Activated CD4-positive, alpha-beta T cell treated with anti-CD3 and anti-CD28 coated beads for 36 hours (primary cell): Measurements from ENCODE around the gene C17orf107. TPM values are rescaled to one million over a fixed set of nuclear protein-coding genes. Genes with fewer than 3 reads are reported as not detected.
A peak's percentile ranks its signal among the peaks of the same experiment; 100 is the strongest.

Experiments used
- ATAC-seq: fragments of 200-7000 bp; cut with Tn5 transposase; one replicate; pipeline ENCODE4 v1.10.0; 2021; ENCODE audit warnings: mild to moderate bottlenecking, moderate library complexity
- CTCF ChIA-PET: fragments of 350-600 bp; sonication (Branson Sonifier 250); formaldehyde crosslinking; loops from one replicate; lab custom pipeline; 2021; ENCODE audit warnings: antibody characterized with exemption; lab: Charles Lee
- POLR2A ChIA-PET: fragments of 350-600 bp; sonication (Branson Sonifier 250); formaldehyde crosslinking; loops from one replicate; lab custom pipeline; 2021; ENCODE audit warnings: antibody characterized with exemption, inconsistent platforms; lab: Charles Lee
- DNase-seq: peaks from one replicate; pipeline ENCODE4 v3.0.0-alpha.2; 2020
- H3K27ac Mint-ChIP-seq: one replicate; pipeline ENCODE4 v1.8.0; 2021; ENCODE audit warnings: mixed read lengths
- H3K27me3 Mint-ChIP-seq: one replicate; pipeline ENCODE4 v1.8.0; 2021; ENCODE audit warnings: mixed read lengths
- H3K36me3 Mint-ChIP-seq: one replicate; pipeline ENCODE4 v1.8.0; 2021; ENCODE audit warnings: low read depth, mixed read lengths
- H3K4me1 Mint-ChIP-seq: one replicate; pipeline ENCODE4 v1.8.0; 2021; ENCODE audit warnings: mixed read lengths
- H3K4me3 Mint-ChIP-seq: one replicate; pipeline ENCODE4 v1.8.0; 2021; ENCODE audit warnings: mild to moderate bottlenecking, moderate library complexity, mixed read lengths
- H3K9me3 Mint-ChIP-seq: one replicate; pipeline ENCODE4 v1.8.0; 2021; ENCODE audit warnings: low read depth, mixed read lengths
- intact Hi-C, 2 experiments: fragments of 100-400 bp; cut with DNase I in 1 of 2; cut with micrococcal nuclease in 1 of 2; formaldehyde crosslinking; loops; one replicate each; pipeline versions ENCODE4 v1.14.2 to v1.15.1; 2022 to 2024; cut with DNase I, micrococcal nuclease
- total RNA-seq, 2 experiments: library from RNA; stranded (reverse); gene quantifications; one replicate each; pipeline ENCODE4 v1.2.3, GENCODE V29; 2021

C17orf107 gene
- total RNA-seq, 2 experiments from 2014 or later = 2.6 to 2.8 TPM

DNA sequence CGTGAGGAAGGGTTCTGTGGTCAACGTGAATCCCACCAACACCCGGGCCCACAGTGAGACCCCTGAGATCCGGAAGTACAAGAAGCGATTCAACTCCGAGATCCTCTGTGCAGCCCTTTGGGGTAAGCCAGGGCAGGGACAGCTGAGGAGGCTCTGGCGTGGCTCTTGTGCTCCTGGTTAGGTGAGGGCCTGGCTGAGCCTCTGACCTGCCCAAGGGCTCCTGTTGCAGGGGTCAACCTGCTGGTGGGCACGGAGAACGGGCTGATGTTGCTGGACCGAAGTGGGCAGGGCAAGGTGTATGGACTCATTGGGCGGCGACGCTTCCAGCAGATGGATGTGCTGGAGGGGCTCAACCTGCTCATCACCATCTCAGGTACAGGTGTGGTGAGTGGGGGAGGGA, 4.2 kb upstream of the C17orf107 start:
- ChIA-PET CTCF (interaction anchor here (0.8 kb wide), 1 partner anchor 106 kb away, joined by 3 read pairs; the partner anchor contains the start of gene GLTPD2), POLR2A (no interaction called here)
- Mint-ChIP-seq H3K36me3 (peaks cover 25% of the 10 kb centered on the region), H3K4me1 (peaks cover 9% of the 10 kb centered on the region), H3K9me3 (no peaks in the 10 kb centered on the region), H3K4me3 (no peak overlapping the region), H3K27me3 (no peaks in the 10 kb centered on the region), H3K27ac (no peak overlapping the region)
- no peak for ATAC-seq
- intact Hi-C loops = no loop called here
- no peak for DNase-seq

DNA sequence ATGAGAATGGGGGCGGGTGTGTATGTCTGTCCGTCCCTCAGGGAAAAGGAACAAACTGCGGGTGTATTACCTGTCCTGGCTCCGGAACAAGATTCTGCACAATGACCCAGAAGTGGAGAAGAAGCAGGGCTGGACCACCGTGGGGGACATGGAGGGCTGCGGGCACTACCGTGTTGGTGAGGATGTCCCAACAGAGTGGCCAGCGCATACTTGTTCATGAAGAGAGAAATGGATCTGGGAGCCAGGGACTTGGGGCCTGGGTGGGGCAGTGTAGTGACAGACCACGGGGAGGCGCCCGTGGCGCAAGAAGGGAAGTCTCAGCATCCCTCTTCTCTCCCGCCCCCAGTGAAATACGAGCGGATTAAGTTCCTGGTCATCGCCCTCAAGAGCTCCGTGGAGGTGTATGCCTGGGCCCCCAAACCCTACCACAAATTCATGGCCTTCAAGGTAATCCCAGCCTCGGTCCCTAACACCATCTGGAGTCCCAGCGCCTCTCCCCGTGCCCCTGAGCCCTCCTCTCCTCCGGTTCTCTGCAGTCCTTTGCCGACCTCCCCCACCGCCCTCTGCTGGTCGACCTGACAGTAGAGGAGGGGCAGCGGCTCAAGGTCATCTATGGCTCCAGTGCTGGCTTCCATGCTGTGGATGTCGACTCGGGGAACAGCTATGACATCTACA, 3.5 kb upstream of the C17orf107 start:
- Mint-ChIP-seq H3K27me3 (no peaks in the 10 kb centered on the region), H3K9me3 (no peaks in the 10 kb centered on the region), H3K4me1 (peaks cover 9% of the 10 kb centered on the region), H3K4me3 (no peak overlapping the region), H3K27ac (no peak overlapping the region), H3K36me3 (peaks cover 23% of the 10 kb centered on the region)
- ChIA-PET POLR2A (no interaction called here), CTCF (interaction anchor here (0.5 kb wide), 1 partner anchor 315 kb away, joined by 3 read pairs; no protein-coding TSS in a partner anchor)
- ATAC-seq = no peak
- intact Hi-C loops = no loop called here
- no peak for DNase-seq

GRCh38 chr17:4896332-4897197, 2.8 kb upstream of the C17orf107 start:
- peaks cover 9% of the 10 kb centered on the region for H3K4me1 Mint-ChIP-seq
- H3K4me3 Mint-ChIP-seq = no peak overlapping the region
- H3K27ac Mint-ChIP-seq = no peak overlapping the region
- CTCF ChIA-PET = interaction anchor here (0.5 to 0.6 kb wide), 2 partner anchors 16 to 316 kb away, joined by 3 read pairs; no protein-coding TSS in a partner anchor
- intact Hi-C loops = no loop called here
- POLR2A ChIA-PET = no interaction called here
- H3K36me3 Mint-ChIP-seq = peaks cover 17% of the 10 kb centered on the region
- H3K9me3 Mint-ChIP-seq = no peaks in the 10 kb centered on the region
- ATAC-seq = no peak
- no peaks in the 10 kb centered on the region for H3K27me3 Mint-ChIP-seq
- no peak for DNase-seq

DNA sequence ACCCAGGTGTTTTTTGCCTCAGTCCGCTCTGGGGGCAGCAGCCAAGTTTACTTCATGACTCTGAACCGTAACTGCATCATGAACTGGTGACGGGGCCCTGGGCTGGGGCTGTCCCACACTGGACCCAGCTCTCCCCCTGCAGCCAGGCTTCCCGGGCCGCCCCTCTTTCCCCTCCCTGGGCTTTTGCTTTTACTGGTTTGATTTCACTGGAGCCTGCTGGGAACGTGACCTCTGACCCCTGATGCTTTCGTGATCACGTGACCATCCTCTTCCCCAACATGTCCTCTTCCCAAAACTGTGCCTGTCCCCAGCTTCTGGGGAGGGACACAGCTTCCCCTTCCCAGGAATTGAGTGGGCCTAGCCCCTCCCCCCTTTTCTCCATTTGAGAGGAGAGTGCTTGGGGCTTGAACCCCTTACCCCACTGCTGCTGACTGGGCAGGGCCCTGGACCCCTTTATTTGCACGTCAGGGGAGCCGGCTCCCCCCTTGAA, 2.1 kb upstream of the C17orf107 start:
- Mint-ChIP-seq H3K4me1 (peaks cover 11% of the 10 kb centered on the region), H3K27me3 (no peaks in the 10 kb centered on the region), H3K27ac (no peak overlapping the region), H3K4me3 (no peak overlapping the region), H3K9me3 (no peaks in the 10 kb centered on the region), H3K36me3 (peaks cover 15% of the 10 kb centered on the region)
- ATAC-seq (no peak), DNase-seq (no peak)
- POLR2A ChIA-PET = no interaction called here
- intact Hi-C loops = no loop called here
- CTCF ChIA-PET = interaction anchor here (0.6 kb wide), 1 partner anchor 15 kb away, joined by 3 read pairs; no protein-coding TSS in a partner anchor

DNA sequence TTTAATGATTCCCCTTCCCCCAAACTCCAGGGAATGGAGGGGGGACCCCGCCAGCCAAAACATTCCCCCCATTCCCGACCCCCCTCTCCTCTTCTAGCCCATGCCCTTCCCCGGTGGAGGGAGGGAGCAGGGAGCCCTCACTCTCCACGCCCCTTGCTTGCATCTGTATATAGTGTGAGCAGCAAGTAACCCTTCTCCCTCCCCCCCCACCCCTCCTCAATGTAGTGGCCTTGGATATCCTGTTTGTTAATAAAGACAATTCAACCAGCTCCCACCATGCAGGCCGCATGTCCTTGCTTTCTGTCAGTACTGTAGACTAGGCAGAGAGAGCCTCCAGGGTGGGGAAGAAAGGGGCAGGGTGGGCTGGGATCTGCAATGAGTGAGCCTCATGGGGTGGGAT, 1.6 kb upstream of the C17orf107 start:
- peaks cover 13% of the 10 kb centered on the region for H3K36me3 Mint-ChIP-seq
- ChIA-PET POLR2A (no interaction called here), CTCF (no interaction called here)
- H3K9me3 Mint-ChIP-seq = no peaks in the 10 kb centered on the region
- intact Hi-C loops = loop anchor here in 1 of 2 experiments (2.0 kb wide), 1 partner anchor 51 kb away; the partner anchor contains the start of gene PFN1
- no peak overlapping the region for H3K27ac Mint-ChIP-seq
- H3K4me3 Mint-ChIP-seq = peak overlapping the region; percentile 51
- peaks cover 17% of the 10 kb centered on the region for H3K4me1 Mint-ChIP-seq
- DNase-seq = no peak
- no peaks in the 10 kb centered on the region for H3K27me3 Mint-ChIP-seq
- ATAC-seq = no peak

GRCh38 chr17:4898351-4898750, 985 bp upstream of the C17orf107 start:
- H3K27ac Mint-ChIP-seq = no peak overlapping the region
- intact Hi-C loops = loop anchor here in 1 of 2 experiments (2.0 kb wide), 1 partner anchor 50 kb away; the partner anchor contains the start of gene PFN1
- no peaks in the 10 kb centered on the region for H3K9me3 Mint-ChIP-seq
- POLR2A ChIA-PET = interaction anchor here (1.1 to 2.3 kb wide), 2 partner anchors 42 to 187 kb away, joined by 3 to 8 read pairs; partner anchors contain the start of genes RNF167 and SLC25A11
- no peak for ATAC-seq
- H3K4me3 Mint-ChIP-seq = peak overlapping the region; percentile 51
- peaks cover 22% of the 10 kb centered on the region for H3K4me1 Mint-ChIP-seq
- peaks cover 13% of the 10 kb centered on the region for H3K36me3 Mint-ChIP-seq
- CTCF ChIA-PET = no interaction called here
- H3K27me3 Mint-ChIP-seq = no peaks in the 10 kb centered on the region
- no peak for DNase-seq

GRCh38 chr17:4898927-4899326, 409 bp upstream of the C17orf107 start:
- Mint-ChIP-seq H3K4me3 (peak overlapping the region; percentile 90), H3K36me3 (peaks cover 13% of the 10 kb centered on the region), H3K9me3 (no peaks in the 10 kb centered on the region), H3K4me1 (peaks cover 26% of the 10 kb centered on the region), H3K27ac (no peak overlapping the region), H3K27me3 (no peaks in the 10 kb centered on the region)
- ATAC-seq (peak; percentile 0), DNase-seq (no peak)
- CTCF ChIA-PET = interaction anchor here (0.5 to 2.1 kb wide), 10 partner anchors 10 to 1129 kb away, joined by 3 to 10 read pairs (median 4); partner anchors contain the start of genes ARRB2, RNF167 and SLC25A11
- intact Hi-C loops = loop anchor here in 1 of 2 experiments (1.0 to 2.0 kb wide), 11 partner anchors 50 to 533 kb away; partner anchors contain the start of genes ARRB2, INCA1, KIF1C and MED11
- POLR2A ChIA-PET = interaction anchor here (0.8 to 2.3 kb wide), 3 partner anchors 41 to 250 kb away, joined by 3 to 8 read pairs (median 4); partner anchors contain the start of genes RNF167 and SLC25A11

- ChIA-PET POLR2A (interaction anchor here (2.3 kb wide), 1 partner anchor 40 kb away, joined by 8 read pairs; the partner anchor contains the start of genes RNF167 and SLC25A11), CTCF (interaction anchor here (0.5 to 2.1 kb wide), 11 partner anchors 9 to 334 kb away, joined by 3 to 10 read pairs (median 4); partner anchors contain the start of gene ARRB2)
- intact Hi-C loops = loop anchor here (5.0 kb wide), 3 partner anchors 113 to 537 kb away; partner anchors contain the start of genes C1QBP (in 1 of the 2), GLTPD2 (in 1 of the 2) and VMO1 (in 1 of the 2)
- DNase-seq (peak; percentile 77), ATAC-seq (peak; percentile 38)
- Mint-ChIP-seq H3K4me3 (peak overlapping the region; percentile 90), H3K4me1 (peaks cover 26% of the 10 kb centered on the region), H3K27me3 (no peaks in the 10 kb centered on the region), H3K36me3 (peaks cover 5% of the 10 kb centered on the region), H3K9me3 (no peaks in the 10 kb centered on the region), H3K27ac (peak overlapping the region; percentile 78)
Measured at GRCh38 chr17:4900231-4901107, 1.1 kb downstream of the C17orf107 start.

DNA sequence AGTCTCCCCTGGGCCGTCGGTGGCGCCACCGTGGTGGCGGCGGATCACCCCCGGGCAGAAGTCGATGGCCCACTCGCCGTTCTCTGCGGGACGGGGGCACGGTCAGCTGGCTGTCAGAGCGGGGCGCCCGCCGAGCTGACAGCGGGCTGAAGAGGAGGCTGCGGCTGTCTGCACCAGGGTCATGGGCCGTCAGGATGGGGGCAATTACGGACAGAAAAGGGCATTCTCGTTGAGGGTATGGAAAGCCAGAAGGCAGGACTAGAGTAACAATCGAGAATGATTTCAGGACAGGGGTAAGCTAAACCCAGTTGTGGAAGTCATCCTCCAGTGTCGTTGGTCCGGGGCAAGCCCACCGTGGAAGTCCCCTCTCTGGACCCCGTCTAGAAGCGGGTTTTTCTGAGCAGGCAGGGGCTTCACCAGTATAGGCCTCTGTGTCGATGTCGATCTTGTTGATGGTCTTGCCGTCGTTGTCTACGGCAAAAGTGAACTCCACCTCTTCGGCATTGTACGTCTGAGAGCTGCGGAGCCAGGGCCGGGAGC, 1.8 kb downstream of the C17orf107 start:
- no peak for DNase-seq
- Mint-ChIP-seq H3K27ac (no peak overlapping the region), H3K27me3 (no peaks in the 10 kb centered on the region), H3K36me3 (peaks cover 5% of the 10 kb centered on the region), H3K9me3 (no peaks in the 10 kb centered on the region), H3K4me1 (peaks cover 26% of the 10 kb centered on the region), H3K4me3 (peak overlapping the region; percentile 90)
- ATAC-seq = no peak
- intact Hi-C loops = loop anchor here (5.0 kb wide), 3 partner anchors 114 to 536 kb away; partner anchors contain the start of genes C1QBP (in 1 of the 2), GLTPD2 (in 1 of the 2) and VMO1 (in 1 of the 2)
- ChIA-PET POLR2A (no interaction called here), CTCF (interaction anchor here (0.7 to 2.1 kb wide), 4 partner anchors 8 to 163 kb away, joined by 3 to 10 read pairs (median 3); no protein-coding TSS in a partner anchor)
